Loucy (cell line): ENCODE results near the gene DISP3.

Source experiments
- CTCF ChIP-seq: fragments of 200-600 bp; sonication (generic); conservative IDR thresholded peaks from 2 replicates; pipeline ENCODE4 v1.5.1; 2014; ENCODE audit warnings: mild to moderate bottlenecking, antibody characterized with exemption, low read length
- EZH2phosphoT487 ChIP-seq: fragments of 200-600 bp; IDR thresholded peaks from 2 replicates; pipeline ENCODE4 v1.6.1; 2018; ENCODE audit warnings: antibody characterized with exemption, mild to moderate bottlenecking, moderate library complexity, borderline replicate concordance

- TF ChIP-seq CTCF: no peak
- TF ChIP-seq EZH2phosphoT487: no peak
These were observed 44.0 kb upstream of the DISP3 start for GRCh38 chr1:11434926-11435325.
